ENCODE data around the gene HIPK4.

DNA sequence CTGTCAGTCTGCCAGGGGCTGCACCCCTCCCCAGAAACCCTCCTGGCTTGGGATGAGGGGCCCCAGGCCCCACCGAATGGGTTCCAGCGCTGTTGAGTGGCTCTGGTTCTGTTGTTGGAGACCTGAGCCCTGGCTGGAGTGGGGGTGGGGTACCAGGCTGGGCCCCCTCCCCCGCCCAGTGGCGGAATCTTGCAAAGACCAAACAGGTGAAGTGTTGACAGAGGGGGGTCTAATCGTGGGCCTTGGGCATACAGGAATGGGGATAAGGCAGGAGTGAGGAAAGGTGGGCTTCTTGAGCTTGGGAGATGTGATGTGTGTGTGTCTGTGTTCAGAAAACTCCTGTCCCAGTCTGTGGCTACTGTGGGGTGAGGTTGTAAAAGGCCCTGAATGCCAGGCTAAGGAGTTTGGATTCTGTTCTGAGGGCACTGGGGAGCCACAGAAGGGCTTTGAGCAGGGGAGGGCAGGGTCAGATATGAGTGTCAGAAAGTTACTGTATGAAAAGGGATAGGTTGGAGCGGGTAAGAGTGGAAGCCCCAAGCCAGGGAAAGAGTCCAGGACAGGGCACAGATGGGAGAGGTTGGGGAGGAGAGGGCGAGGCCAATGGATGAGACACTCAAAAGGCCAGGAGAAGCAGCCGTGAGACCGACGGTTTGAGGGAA, at the start of gene HIPK4:
- TF ChIP-seq GATA3 (IDR thresholded peaks at IDR 0.05; ENCODE audit: low read depth, low read length) = no peak
- no peak for TF ChIP-seq GATA2 (IDR thresholded peaks at IDR 0.05; ENCODE audit: low read depth, low read length)

Data from SH-SY5Y (cell line).